Measurements from ENCODE around the gene MRPS2.

Gene MRPS2

DNA sequence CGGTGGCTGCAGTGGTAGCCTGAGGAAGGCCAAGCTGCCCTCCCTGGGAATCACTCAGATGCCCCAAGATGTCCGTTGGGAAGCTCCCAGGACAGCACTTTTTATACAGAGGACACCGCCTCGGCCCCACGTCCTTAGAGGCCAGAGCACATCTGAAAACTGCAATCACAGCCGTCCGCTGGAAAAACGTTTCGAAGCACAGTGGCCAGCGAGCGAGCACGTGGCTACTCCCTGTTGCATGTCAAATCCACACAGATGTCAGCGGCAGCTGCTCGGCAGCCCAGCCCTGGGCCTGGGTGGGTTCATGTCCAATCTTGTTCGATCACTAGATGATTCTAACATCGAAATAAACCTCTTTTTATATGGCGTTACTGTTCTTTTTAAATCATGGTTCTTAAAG is 12.0 kb upstream of the MRPS2 start:
- H3K36me3 Mint-ChIP-seq = peaks cover 17% of the 10 kb centered on the region
- H3K4me3 Mint-ChIP-seq = no peak overlapping the region
- H3K4me1 Mint-ChIP-seq = no peaks in the 10 kb centered on the region
- ATAC-seq (no peak), DNase-seq (ENCODE audit: low spot score in 2 of 2) (no peak)
- no peaks in the 10 kb centered on the region for H3K9me3 Mint-ChIP-seq
- no peak overlapping the region for H3K27ac Mint-ChIP-seq

DNA sequence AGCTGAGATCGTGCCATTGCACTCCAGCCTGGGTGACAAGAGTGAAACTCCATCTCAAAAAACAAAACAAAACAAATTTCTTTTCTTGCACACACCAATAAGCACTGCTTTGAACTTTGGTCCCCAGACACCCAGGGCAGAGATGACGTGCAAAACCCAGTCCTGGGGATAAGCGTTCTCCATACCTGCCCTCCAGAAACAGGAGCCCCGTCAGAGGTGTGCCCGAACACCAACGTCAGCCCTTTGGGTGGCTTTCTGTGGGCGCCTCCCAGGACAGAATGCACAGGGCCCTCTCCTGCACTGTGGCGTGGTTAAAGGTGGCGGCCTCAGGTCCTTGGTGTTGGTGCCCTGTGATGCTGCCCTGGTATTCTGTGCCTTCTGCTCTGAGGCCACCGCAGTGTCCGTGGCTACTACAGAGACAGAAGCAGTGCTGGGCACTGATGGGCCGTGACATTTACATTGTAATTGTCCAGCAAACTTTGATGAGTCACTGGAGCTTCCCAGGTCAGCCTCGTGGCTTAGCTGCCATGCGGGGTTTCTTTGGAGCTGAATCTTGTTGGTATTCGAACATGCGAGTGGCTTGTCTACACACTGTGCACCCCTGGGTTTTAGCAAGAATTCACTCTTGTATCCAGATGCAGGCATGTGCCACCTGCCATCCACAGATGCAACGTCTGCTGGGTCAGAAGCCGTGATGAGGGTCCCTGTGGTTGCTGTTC is 11.1 kb upstream of the MRPS2 start:
- Mint-ChIP-seq H3K4me1 (no peaks in the 10 kb centered on the region), H3K27ac (no peak overlapping the region), H3K4me3 (no peak overlapping the region), H3K36me3 (peaks cover 17% of the 10 kb centered on the region), H3K9me3 (no peaks in the 10 kb centered on the region)
- ATAC-seq (no peak), DNase-seq (ENCODE audit: low spot score in 2 of 2) (no peak)

DNA sequence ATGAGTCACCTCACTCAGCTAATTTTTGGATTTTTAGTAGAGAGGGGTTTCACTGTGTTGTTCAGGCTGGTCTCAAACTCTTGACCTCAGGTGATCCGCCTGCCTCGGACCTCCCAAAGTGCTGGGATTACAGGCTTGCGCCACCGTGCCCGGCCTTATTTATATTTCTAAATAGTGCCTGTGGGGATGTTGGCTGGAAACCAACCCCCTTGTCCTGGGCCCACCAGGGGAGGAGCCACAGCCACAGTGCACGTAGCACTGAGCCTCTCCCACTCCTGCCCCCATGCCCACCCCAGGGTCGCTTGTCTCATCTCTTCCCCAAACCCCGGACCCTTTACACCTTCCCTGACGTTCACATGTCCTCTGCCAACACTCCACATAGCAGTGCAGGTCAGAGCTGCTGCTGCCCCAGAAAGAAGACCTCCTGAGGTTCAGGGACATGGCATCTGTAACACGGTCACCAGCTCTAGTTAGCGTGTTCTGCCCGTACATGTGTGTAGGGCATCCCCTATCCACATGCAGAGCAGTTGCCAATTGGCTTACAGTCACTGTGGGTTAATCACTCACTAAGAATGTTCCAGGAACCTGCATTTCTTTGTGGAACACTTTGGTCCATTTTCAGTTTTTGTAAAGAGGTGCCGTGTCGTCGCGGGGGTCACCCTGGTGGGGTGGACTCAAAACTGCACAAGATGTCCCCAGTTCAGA is 10.2 kb upstream of the MRPS2 start:
- H3K9me3 Mint-ChIP-seq = no peaks in the 10 kb centered on the region
- no peaks in the 10 kb centered on the region for H3K4me1 Mint-ChIP-seq
- DNase-seq (ENCODE audit: low spot score in 2 of 2) (no peak), ATAC-seq (no peak)
- H3K36me3 Mint-ChIP-seq = peaks cover 10% of the 10 kb centered on the region
- H3K4me3 Mint-ChIP-seq = no peak overlapping the region
- H3K27ac Mint-ChIP-seq = no peak overlapping the region

DNA sequence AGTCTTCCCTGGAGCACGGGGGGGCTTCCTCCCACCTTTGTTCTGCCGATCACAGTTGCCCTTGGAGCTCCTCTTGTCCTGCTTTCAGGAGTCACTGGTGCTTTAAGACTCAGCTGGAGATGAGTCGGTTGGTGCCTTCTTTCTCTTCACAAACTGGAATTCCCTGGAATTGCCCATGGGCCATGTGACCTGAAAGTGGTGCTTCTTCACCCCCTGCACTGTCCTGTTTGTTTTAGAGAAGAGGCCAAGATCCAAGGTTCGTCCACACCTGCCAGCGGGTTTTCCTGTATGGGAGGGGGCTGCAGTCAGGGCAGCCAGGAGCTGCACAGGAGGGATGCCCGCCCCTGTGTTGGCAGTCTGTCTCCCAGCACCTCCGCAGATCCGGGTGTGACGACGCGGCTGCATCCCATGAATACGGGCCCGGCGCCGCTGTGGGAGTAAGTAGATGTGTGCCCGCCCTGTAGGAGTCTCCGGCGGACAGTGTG is 9.5 kb upstream of the MRPS2 start:
- no peak for DNase-seq (ENCODE audit: low spot score in 2 of 2)
- Mint-ChIP-seq H3K9me3 (no peaks in the 10 kb centered on the region), H3K36me3 (peaks cover 8% of the 10 kb centered on the region), H3K4me3 (no peak overlapping the region), H3K4me1 (no peaks in the 10 kb centered on the region), H3K27ac (no peak overlapping the region)
- no peak for ATAC-seq

DNA sequence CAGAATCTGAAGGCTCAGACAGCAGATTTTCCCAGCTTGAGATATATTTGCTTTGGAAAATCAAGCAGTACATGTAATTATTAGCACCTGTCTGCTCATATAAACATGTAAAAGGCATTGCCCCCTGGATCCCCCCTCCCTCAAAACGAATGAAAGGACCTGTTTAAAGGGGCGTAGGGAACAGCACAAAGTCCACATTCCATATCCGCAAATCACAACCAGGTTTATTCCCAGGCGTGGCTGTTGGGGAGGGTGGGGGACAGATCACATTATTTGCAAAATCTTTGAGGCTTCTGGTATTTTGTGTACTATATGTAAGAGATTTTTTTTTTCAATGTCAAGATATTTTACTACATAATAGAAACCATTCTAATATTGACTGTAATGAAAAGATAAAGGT is 8.7 kb upstream of the MRPS2 start:
- DNase-seq (ENCODE audit: low spot score in 2 of 2) (no peak), ATAC-seq (no peak)
- H3K4me1 Mint-ChIP-seq = no peaks in the 10 kb centered on the region
- no peak overlapping the region for H3K27ac Mint-ChIP-seq
- no peaks in the 10 kb centered on the region for H3K9me3 Mint-ChIP-seq
- peaks cover 3% of the 10 kb centered on the region for H3K36me3 Mint-ChIP-seq
- no peak overlapping the region for H3K4me3 Mint-ChIP-seq

DNA sequence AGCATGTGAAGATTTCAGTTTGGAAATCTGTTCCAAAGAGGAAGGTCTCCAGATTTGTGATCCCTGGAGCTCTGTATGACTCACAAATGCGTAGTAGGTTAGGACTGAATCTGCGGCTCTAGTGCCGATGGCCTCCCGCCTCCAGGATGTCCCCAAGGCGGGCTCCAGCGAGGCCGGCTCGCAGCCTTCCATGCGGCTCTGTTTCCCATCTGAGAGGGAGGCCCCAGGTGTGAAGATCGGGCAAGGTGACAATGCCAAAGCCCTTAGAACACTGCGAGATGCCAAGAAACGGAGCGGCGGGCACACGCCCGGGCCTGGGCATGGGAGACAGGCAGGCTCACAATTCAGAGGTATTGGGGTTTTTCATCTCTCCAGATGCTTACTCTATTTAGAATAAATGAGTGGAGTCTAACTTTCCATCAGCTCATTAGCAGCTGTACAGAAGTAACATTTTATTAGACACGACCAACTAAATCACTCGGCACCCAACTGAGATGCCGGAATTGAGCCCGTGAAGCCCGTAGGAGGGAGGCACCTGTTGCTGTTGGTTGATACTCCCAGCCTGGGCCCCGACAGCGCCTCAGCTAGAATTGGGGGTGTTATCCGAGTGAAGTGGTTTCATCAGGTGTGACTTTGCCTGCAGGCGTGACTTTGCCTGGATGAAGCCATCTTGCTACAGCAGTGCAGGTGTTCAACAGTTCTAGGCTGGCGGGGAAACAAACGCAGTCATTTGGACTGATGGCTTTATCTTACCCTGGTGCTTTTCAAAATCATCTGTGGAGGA is 7.4 kb upstream of the MRPS2 start:
- H3K4me3 Mint-ChIP-seq = no peak overlapping the region
- no peaks in the 10 kb centered on the region for H3K9me3 Mint-ChIP-seq
- no peaks in the 10 kb centered on the region for H3K4me1 Mint-ChIP-seq
- no peak overlapping the region for H3K27ac Mint-ChIP-seq
- DNase-seq (ENCODE audit: low spot score in 2 of 2) (no peak), ATAC-seq (no peak)
- H3K36me3 Mint-ChIP-seq = no peaks in the 10 kb centered on the region

DNA sequence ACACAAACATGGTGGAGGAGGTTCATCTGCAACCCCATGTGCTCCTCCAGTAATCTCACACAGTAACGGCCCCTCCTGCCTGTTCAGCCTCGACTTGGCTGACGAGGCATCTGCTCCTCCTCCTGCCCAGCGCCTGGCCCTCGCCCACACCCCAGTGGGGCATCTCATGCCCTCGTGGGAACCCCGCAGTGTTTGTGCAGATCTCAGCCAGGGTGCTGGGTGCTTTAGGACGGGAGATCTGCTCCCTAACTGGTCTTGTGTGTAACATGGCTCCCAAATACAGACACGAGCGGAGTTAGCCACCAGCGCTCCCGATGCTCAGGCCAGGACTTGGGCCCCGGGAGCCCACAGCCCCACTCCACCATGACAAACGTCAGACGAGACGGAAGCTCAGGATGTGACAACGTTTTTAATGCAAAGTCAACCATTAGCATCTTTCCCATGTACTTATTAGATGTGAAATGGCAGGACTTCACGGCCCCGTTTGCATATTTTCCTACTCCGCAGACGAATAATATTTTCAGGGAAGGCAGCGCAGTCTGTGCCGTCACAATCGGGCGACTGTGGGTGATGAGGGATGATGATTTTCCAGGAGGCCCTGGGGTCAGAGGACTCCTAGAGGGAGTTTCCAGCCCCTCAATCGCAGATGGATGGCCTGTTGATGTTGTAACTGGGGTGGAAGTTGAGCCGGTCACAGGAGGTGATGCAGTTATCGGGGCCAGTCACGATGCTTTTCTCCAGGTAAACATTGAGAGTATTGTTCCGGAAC is 5.5 kb upstream of the MRPS2 start:
- H3K36me3 Mint-ChIP-seq = no peaks in the 10 kb centered on the region
- no peak overlapping the region for H3K27ac Mint-ChIP-seq
- no peaks in the 10 kb centered on the region for H3K9me3 Mint-ChIP-seq
- no peak for ATAC-seq
- no peak overlapping the region for H3K4me3 Mint-ChIP-seq
- DNase-seq (ENCODE audit: low spot score in 2 of 2) = no peak
- H3K4me1 Mint-ChIP-seq = peaks cover 8% of the 10 kb centered on the region

DNA sequence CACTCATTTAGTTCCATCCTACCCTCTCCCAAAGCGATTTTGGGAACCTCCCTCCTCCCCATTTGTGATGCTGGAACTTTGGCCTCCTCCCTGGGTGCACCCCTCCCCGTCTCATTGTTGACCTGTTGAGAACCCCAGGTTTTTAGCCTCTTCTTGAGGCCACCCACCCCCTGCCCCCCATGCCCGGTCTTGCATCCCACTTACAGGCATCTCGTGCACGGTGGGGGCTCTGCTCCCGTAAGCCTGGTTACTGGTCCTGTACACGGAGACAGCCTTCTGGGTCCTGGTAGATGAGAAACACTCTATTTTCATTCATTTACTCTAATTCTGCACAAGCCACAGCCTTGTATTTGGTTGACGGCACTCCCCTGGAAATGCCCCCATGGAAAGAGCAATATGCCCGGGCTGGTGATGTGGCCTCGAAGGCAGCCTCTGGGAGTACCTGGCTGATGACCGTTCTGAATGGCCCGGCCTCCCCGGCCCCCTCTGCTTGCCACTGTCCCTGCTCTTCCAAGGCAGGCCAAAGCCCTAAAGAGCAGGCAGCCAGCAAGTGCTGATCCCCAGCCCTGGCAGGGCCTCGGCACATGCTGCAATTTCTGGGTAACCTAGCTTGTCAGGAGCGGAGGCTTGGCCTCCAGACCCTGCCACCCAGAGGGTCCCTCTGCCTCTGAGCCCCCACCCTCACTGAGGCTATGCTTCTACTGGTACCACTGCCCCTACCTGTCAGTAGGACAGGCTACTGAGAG is 1.9 kb upstream of the MRPS2 start:
- no peak for ATAC-seq

DNA sequence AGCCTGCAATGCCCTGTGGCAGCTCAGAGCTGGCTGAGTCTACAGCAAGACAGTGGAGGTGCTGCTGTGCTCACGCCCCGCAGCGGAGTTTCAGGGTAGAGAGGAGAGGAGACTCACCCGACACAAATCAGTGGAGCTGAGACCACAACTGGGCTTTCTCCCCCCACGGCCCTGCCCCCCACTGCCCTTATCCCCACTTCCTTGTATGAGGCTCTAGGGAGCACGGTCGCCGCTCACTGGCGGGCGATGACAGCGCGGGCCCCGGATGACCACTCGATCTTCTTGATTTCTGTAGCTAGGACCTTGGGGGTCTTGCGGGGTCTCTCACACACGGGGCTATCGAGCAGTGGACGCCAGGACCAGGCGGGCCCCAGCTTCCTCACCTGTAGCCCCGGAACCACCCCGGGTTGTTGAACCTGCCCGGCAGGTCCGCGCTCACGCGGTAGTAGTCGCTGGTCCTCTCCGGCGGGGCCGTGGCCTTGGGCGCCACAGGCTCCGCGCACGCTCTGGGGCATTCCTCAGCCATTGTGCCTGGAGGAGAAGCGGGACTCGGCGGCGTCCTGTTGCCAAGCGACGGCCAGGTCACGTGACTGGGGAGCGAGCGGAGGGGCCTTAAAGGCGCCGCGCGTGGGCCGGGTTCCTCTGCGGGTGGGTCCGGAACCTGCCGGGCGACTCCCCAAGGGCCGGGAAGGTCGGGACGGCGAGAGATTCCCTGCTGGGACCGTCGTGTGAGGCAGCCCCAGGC is 984 bp upstream of the MRPS2 start:
- ATAC-seq (peak; percentile 53), DNase-seq (ENCODE audit: low spot score in 2 of 2) (peak; percentile 77 to 92)
- Mint-ChIP-seq H3K9me3 (no peaks in the 10 kb centered on the region), H3K27ac (peak overlapping the region; percentile 98), H3K4me1 (peaks cover 34% of the 10 kb centered on the region), H3K36me3 (peaks cover 38% of the 10 kb centered on the region), H3K4me3 (peak overlapping the region; percentile 89)

More for the DNA sequence above, 1.9 kb upstream of the MRPS2 start:
- H3K4me3 Mint-ChIP-seq = no peak overlapping the region
- peaks cover 28% of the 10 kb centered on the region for H3K36me3 Mint-ChIP-seq
- DNase-seq (ENCODE audit: low spot score in 2 of 2) = no peak
- H3K9me3 Mint-ChIP-seq = no peaks in the 10 kb centered on the region
- peaks cover 26% of the 10 kb centered on the region for H3K4me1 Mint-ChIP-seq
- no peak overlapping the region for H3K27ac Mint-ChIP-seq

DNA sequence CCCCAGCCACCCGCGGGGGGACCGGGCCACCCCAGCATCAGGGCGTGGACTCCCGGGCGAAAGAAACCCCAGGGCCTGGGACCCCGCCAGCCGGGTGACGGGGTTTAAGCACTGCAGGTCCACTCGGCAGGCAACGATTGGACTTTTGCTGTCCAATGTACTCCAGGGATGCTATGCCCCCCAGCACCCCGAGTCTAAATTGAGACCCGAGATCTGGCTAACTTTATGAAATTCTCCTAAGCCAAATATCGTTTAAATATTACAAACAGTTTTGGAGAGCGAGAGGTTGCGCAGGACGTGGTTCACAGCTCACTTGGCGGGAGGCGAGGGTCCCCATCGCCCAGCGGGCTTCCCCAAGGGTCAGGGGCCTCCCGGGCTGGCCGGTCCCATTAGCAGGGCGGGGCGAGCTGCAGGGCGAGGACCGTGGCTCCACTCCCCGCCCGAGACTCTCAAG is 384 bp upstream of the MRPS2 start:
- peak overlapping the region; percentile 89 for H3K4me3 Mint-ChIP-seq
- H3K36me3 Mint-ChIP-seq = peaks cover 44% of the 10 kb centered on the region
- DNase-seq (ENCODE audit: low spot score in 2 of 2) = no peak
- peak overlapping the region; percentile 98 for H3K27ac Mint-ChIP-seq
- peaks cover 40% of the 10 kb centered on the region for H3K4me1 Mint-ChIP-seq
- no peaks in the 10 kb centered on the region for H3K9me3 Mint-ChIP-seq
- peak; percentile 4 for ATAC-seq

DNA sequence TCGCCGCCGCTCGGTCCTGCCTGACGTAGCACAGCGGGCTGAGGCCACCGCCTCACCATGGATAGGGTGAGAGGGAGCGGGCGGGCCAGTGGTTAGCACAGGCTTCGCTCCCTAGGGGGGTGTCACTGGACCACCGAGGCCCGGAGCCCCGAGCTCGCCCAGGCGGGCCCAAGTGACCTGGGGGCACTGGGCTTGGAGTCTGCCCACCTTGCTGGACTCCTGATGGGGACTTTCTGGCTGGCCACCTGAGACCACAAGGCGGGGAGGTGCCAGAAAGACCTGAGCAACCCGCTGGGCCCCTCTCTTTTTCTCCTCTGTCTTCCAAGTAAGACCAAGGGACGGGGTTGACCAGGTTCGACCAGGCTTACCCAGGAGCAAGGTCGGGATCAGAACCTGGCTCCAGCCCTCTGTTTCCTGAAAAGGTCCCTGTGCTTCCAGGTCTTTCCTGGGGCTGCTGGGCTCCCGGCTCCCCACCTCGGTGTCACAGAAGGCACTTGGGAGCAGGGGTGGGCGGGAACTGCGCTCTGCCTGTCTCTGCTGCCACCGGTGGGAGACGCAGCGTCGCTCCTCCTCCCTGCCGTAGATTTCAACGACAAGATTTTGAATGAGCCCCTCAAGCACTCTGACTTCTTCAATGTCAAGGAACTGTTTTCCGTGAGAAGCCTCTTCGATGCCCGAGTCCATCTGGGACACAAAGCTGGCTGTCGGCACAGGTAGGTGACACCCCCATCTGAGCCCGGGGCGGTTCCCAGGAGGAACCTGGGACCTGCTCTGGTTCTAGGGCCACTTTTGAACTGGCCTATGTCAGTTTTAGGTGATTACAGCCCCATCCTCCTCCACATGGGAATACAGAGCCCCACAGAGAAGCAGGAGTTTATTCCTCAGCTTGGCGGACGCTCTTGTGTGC is 1.0 kb downstream of the MRPS2 start:
- ATAC-seq (peak; percentile 78), DNase-seq (ENCODE audit: low spot score in 2 of 2) (no peak)
- Mint-ChIP-seq H3K36me3 (peaks cover 49% of the 10 kb centered on the region), H3K9me3 (no peaks in the 10 kb centered on the region), H3K4me1 (peaks cover 40% of the 10 kb centered on the region), H3K27ac (peak overlapping the region; percentile 98), H3K4me3 (peak overlapping the region; percentile 89)

DNA sequence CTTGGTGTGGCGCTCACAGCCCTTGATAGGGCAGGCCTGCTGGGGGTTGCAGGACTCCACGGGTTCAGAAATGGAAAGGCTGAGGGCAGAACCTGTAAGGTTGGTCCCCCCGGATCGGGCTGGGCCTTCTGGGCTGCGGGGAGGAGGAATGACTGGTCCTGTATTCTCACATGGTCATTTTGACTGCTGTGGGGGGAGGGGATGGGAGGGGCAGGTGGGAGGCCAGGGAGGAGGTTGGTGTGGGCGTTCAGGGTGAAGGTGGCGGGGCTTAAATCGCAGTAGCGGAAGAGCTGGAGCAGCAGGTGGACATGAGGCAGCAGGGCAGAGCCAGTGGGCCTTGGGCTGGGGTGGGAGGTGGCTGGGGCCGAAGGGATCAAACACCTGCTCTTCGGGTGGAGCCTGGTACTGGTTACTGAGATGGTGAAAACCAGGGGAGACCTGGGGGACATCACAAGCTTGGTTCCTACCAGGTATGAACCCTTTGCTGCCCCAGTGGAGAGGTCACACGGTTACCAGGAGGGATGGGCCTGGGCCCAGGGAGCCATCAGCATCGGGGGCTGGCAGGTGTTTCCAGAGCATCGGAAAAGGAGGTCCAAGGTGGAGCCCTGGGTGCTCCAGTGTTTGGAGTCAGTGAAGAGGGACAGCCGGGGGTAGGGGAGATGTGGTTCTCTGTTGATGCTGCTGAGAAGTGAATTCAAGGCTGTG is 1.8 kb downstream of the MRPS2 start:
- H3K27ac Mint-ChIP-seq = peak overlapping the region; percentile 68
- no peaks in the 10 kb centered on the region for H3K9me3 Mint-ChIP-seq
- ATAC-seq (no peak), DNase-seq (ENCODE audit: low spot score in 2 of 2) (no peak)
- peaks cover 49% of the 10 kb centered on the region for H3K36me3 Mint-ChIP-seq
- H3K4me1 Mint-ChIP-seq = peaks cover 40% of the 10 kb centered on the region
- peak overlapping the region; percentile 89 for H3K4me3 Mint-ChIP-seq
